ENCODE results near the gene KLHL22. TPM values are rescaled to one million over a fixed set of nuclear protein-coding genes. Genes with fewer than 3 reads are reported as not detected.
A peak's percentile ranks its signal among the peaks of the same experiment; 100 is the strongest.

Gene KLHL22
- total and polyA plus RNA-seq, 2 donors, result 11.0 to 14.2 TPM

DNA sequence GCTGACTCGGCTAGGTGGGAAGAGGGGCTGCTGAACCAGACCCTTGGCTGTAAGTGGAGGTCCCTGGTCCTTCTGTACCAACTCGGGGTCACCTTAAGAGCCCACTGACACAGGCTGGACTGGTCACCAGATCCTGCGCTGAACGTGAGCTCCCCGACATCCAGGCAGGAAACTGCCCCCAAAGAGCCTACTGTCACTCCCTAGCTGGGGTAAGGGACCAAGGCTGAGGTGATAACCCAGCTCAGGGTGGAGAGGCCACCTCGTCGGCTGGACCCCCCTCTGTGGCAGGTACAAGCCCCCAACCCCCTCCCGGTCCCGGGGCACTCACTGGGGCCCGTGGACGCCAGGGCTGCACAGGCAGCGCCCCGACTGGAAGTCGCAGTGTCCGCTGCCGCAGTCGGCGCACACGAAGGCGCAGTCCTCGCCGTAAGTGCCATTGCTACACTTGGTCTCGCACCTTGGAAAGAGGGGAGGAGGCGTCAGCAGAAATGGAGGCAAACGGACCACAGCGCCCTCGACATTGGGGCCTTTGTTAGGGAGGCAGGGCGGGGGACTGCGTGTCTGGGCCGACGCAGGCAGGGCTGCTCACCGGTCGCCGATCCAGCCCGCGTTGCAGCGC lies 65.4 kb downstream of the KLHL22 start:
- H3K27ac ChIP-seq (ENCODE audit: low read depth in 1 of 2, low read length in 1 of 2), result no peak overlapping the region
- peaks cover 0 to 15% of the 10 kb centered on the region in 2 donors for H3K9me3 ChIP-seq (ENCODE audit: control insufficient read depth in 2 of 2, insufficient read depth in 1 of 2, low read length in 1 of 2)
- 17% methylated on average over 37 of the region's 37 CpGs for WGBS
- H3K27me3 ChIP-seq (ENCODE audit: control insufficient read depth in 2 of 2, insufficient read depth in 1 of 2, low read length in 1 of 2), result peaks cover 84 to 98% of the 10 kb centered on the region in 2 donors
- H3K36me3 ChIP-seq (ENCODE audit: control insufficient read depth in 2 of 2, insufficient read depth in 2 of 2, low read length in 1 of 2), result no peaks in the 10 kb centered on the region
- no peak overlapping the region for H3K4me3 ChIP-seq (ENCODE audit: low read length in 2 of 2)
- DNase-seq (ENCODE audit: low read depth in 6 of 9, low spot score in 9 of 9), result no peak
- peaks cover 14 to 26% of the 10 kb centered on the region in 2 donors for H3K4me1 ChIP-seq (ENCODE audit: control insufficient read depth in 2 of 2, insufficient read depth in 2 of 2, low read length in 2 of 2)

DNA sequence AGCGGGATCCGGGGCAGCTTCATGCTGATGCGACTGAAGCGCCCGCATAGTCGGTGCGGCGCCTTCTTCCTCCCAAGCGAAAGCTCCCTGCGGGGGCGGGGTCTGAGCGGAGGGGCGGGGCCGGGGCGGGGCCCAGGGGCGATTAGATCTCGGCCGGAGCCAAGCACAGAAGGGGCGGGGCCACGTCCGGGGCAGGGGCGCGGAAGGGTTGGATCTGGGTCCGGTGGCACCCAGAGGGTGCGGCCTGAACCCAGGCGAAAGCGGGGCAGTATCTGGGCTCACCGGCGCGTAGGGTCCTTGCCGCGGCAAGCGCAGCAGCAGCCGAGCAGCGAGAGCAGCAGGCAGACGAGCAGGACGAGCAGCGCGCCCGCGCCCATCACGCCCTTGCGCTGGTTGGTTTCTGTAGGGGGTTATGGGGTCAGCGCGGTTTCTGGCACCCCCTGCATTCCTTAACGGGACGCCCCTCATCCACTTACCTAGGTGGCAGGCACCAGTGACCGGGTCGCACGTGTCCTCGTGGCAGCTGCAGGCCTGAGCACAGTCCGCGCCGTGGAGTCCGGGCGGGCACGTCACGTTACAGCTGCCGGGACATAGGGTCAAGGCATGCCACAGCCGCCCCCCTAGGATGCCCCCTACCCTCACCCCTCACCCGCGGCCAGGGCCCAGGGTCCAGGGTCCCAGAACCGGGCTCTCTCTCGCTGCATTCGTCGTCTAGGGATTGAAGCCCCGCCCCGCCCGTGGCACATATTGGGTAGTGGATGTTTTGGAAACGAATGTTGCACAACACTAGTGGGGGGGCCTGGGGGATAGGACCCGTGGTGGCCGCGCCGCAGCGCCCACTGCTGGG lies 66.1 kb downstream of the KLHL22 start:
- H3K4me3 ChIP-seq (ENCODE audit: low read length in 2 of 2), result peak overlapping the region; percentile 30 to 52
- peak in 7 of 9 donors; percentile 36 to 88 (median 72) for DNase-seq (ENCODE audit: low read depth in 6 of 9, low spot score in 9 of 9)
- peaks cover 0 to 22% of the 10 kb centered on the region in 2 donors for H3K9me3 ChIP-seq (ENCODE audit: control insufficient read depth in 2 of 2, insufficient read depth in 1 of 2, low read length in 1 of 2)
- peaks cover 14 to 32% of the 10 kb centered on the region in 2 donors for H3K4me1 ChIP-seq (ENCODE audit: control insufficient read depth in 2 of 2, insufficient read depth in 2 of 2, low read length in 2 of 2)
- 11% methylated on average over 75 of the region's 75 CpGs for WGBS
- H3K27me3 ChIP-seq (ENCODE audit: control insufficient read depth in 2 of 2, insufficient read depth in 1 of 2, low read length in 1 of 2), result peaks cover 86 to 98% of the 10 kb centered on the region in 2 donors
- H3K36me3 ChIP-seq (ENCODE audit: control insufficient read depth in 2 of 2, insufficient read depth in 2 of 2, low read length in 1 of 2), result no peaks in the 10 kb centered on the region
- no peak overlapping the region for H3K27ac ChIP-seq (ENCODE audit: low read depth in 1 of 2, low read length in 1 of 2)

DNA sequence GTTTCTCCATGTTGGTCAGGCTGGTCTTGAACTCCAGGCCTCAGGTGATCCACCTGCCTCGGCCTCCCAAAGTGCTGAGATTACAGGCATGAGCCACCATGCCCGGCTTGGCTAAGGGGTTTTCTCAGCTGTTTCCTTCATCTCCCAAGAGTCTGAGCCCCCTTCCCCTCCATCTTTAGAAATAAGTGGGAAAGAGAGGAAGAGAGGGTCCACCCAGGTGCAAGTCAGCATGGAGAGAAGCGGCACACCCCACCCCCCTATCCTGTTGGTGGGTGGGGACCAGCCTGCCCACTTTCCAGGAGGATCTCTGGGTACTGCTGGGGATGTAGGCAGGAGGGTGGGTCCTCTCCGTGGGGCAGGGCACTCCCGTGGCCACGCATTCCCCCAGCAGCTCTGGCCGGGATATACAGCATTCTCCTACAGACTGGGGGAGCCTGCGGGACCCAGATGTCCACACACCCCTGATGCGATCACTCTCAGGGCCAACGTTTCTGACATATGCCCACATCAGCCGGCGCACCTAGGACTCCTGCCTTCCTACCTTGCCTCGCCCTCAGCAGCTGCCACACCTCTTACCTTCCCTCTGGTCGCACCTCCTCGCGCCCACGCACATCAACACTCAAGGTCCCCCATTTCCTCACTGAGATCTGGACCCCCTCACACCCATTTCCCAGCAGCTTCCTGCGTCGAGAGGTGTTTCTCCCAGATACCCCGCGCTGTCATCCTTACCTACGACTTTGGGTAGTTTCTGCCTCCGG lies 66.9 kb downstream of the KLHL22 start:
- WGBS, result 56% methylated on average over 23 of the region's 23 CpGs
- DNase-seq (ENCODE audit: low read depth in 6 of 9, low spot score in 9 of 9), result no peak

DNA sequence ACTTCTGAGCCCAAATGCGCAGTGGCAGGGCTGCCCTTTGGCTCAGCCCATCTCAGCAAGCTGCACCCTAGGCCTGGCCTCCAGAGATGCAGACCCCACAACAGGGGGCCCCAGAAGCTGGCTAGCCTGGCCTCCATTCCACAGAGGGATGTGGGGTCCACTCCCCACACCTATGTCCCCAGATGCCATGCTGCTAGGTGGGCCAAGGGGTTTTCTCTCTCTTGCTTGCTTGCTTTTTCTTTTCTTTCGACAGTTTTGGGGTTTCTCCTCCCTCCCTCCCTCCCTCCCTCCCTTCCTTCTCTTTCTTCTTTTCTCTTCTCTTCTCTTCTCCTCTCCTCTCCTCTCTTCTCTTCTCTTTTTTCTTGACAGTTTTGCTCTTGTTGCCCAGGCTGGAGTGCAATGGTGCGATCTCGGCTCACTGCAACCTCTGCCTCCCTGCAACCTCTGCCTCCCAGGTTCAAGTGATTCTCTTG lies 67.6 kb downstream of the KLHL22 start:
- Histone ChIP-seq H3K36me3 (ENCODE audit: control insufficient read depth in 2 of 2, insufficient read depth in 2 of 2, low read length in 1 of 2) (no peaks in the 10 kb centered on the region), H3K4me1 (ENCODE audit: control insufficient read depth in 2 of 2, insufficient read depth in 2 of 2, low read length in 2 of 2) (peaks cover 14 to 47% of the 10 kb centered on the region in 2 donors), H3K9me3 (ENCODE audit: control insufficient read depth in 2 of 2, insufficient read depth in 1 of 2, low read length in 1 of 2) (peaks cover 0 to 23% of the 10 kb centered on the region in 2 donors), H3K27ac (ENCODE audit: low read depth in 1 of 2, low read length in 1 of 2) (no peak overlapping the region), H3K4me3 (ENCODE audit: low read length in 2 of 2) (no peak overlapping the region), H3K27me3 (ENCODE audit: control insufficient read depth in 2 of 2, insufficient read depth in 1 of 2, low read length in 1 of 2) (peaks cover 80 to 98% of the 10 kb centered on the region in 2 donors)
- DNase-seq (ENCODE audit: low read depth in 6 of 9, low spot score in 9 of 9), result no peak
- WGBS, result 98% methylated on average over 4 of the region's 4 CpGs

More for the DNA sequence above, 66.9 kb downstream of the KLHL22 start:
- peak overlapping the region in 1 of 2 donors; percentile 52 for H3K4me3 ChIP-seq (ENCODE audit: low read length in 2 of 2)
- H3K4me1 ChIP-seq (ENCODE audit: control insufficient read depth in 2 of 2, insufficient read depth in 2 of 2, low read length in 2 of 2), result peaks cover 14 to 40% of the 10 kb centered on the region in 2 donors
- H3K9me3 ChIP-seq (ENCODE audit: control insufficient read depth in 2 of 2, insufficient read depth in 1 of 2, low read length in 1 of 2), result peaks cover 0 to 23% of the 10 kb centered on the region in 2 donors
- H3K27ac ChIP-seq (ENCODE audit: low read depth in 1 of 2, low read length in 1 of 2), result no peak overlapping the region
- peaks cover 87 to 98% of the 10 kb centered on the region in 2 donors for H3K27me3 ChIP-seq (ENCODE audit: control insufficient read depth in 2 of 2, insufficient read depth in 1 of 2, low read length in 1 of 2)
- H3K36me3 ChIP-seq (ENCODE audit: control insufficient read depth in 2 of 2, insufficient read depth in 2 of 2, low read length in 1 of 2), result no peaks in the 10 kb centered on the region

DNA sequence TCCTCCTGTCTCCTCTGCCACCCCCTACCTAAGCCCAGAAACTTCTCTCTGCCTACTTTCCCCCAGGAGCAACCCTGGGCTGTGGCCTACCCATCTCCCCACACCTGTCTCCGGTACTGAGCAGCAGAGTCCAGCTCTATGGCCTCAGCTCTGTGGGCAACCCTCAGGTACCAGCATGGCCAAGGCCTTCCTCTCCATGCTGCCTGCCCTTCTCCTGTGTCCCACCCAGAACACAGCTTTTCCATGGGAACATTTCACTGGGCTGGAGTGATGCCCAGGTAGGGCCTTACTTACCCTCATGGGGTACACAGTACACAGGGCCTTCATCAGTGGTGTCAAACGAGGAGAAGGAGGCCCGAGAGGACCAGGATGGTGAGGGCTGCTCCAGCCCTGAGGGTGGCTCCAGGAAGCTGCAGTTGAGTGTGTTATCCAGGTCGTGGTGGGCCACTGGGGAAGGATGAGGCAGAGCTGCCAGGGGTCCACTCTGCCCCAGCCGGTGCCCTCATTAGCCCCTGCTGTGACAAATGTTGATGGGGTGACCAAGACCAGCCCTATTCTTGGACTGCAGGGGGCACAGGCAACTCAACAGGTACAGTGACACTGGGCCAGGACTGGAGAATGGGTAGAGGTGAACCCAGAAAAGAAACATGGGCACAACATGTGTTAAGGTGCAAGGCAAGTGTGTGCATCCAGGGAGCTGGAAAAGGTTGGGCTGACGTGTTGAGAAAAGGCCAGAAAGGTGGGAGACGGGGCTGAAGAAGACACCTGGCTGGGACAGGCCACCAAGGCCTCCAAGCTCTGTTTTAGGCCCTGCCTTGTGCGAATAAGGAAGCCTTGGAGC lies 68.3 kb downstream of the KLHL22 start:
- Histone ChIP-seq H3K9me3 (ENCODE audit: control insufficient read depth in 2 of 2, insufficient read depth in 1 of 2, low read length in 1 of 2) (peaks cover 0 to 23% of the 10 kb centered on the region in 2 donors), H3K27ac (ENCODE audit: low read depth in 1 of 2, low read length in 1 of 2) (no peak overlapping the region), H3K27me3 (ENCODE audit: control insufficient read depth in 2 of 2, insufficient read depth in 1 of 2, low read length in 1 of 2) (peaks cover 77 to 96% of the 10 kb centered on the region in 2 donors), H3K4me1 (ENCODE audit: control insufficient read depth in 2 of 2, insufficient read depth in 2 of 2, low read length in 2 of 2) (peaks cover 21 to 53% of the 10 kb centered on the region in 2 donors), H3K4me3 (ENCODE audit: low read length in 2 of 2) (no peak overlapping the region), H3K36me3 (ENCODE audit: control insufficient read depth in 2 of 2, insufficient read depth in 2 of 2, low read length in 1 of 2) (no peaks in the 10 kb centered on the region)
- DNase-seq (ENCODE audit: low read depth in 6 of 9, low spot score in 9 of 9), result no peak
- 97% methylated on average over 8 of the region's 8 CpGs for WGBS

DNA sequence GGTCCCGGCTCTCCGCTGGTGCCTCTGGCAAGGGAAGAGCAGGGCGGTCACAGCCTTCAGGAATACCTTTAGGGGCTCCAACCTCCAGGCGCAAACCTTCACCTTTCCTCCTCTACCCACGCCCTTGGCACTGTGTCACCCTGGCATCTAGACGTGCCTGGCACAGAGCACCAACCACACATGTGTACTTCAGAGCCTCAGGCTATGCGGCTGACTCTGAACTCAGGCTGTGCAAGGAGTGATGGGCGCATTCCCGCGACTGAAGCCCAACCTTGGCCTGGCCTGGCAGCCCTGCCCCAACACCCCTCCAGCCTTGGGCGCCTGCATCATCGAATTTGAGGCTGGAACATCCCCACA lies 69.4 kb downstream of the KLHL22 start:
- H3K4me1 ChIP-seq (ENCODE audit: control insufficient read depth in 2 of 2, insufficient read depth in 2 of 2, low read length in 2 of 2), result peaks cover 21 to 56% of the 10 kb centered on the region in 2 donors
- H3K27ac ChIP-seq (ENCODE audit: low read depth in 1 of 2, low read length in 1 of 2), result no peak overlapping the region
- H3K36me3 ChIP-seq (ENCODE audit: control insufficient read depth in 2 of 2, insufficient read depth in 2 of 2, low read length in 1 of 2), result no peaks in the 10 kb centered on the region
- no peak for DNase-seq (ENCODE audit: low read depth in 6 of 9, low spot score in 9 of 9)
- peaks cover 0 to 23% of the 10 kb centered on the region in 2 donors for H3K9me3 ChIP-seq (ENCODE audit: control insufficient read depth in 2 of 2, insufficient read depth in 1 of 2, low read length in 1 of 2)
- no peak overlapping the region for H3K4me3 ChIP-seq (ENCODE audit: low read length in 2 of 2)
- H3K27me3 ChIP-seq (ENCODE audit: control insufficient read depth in 2 of 2, insufficient read depth in 1 of 2, low read length in 1 of 2), result peaks cover 66 to 85% of the 10 kb centered on the region in 2 donors
- 89% methylated on average over 12 of the region's 12 CpGs for WGBS

DNA sequence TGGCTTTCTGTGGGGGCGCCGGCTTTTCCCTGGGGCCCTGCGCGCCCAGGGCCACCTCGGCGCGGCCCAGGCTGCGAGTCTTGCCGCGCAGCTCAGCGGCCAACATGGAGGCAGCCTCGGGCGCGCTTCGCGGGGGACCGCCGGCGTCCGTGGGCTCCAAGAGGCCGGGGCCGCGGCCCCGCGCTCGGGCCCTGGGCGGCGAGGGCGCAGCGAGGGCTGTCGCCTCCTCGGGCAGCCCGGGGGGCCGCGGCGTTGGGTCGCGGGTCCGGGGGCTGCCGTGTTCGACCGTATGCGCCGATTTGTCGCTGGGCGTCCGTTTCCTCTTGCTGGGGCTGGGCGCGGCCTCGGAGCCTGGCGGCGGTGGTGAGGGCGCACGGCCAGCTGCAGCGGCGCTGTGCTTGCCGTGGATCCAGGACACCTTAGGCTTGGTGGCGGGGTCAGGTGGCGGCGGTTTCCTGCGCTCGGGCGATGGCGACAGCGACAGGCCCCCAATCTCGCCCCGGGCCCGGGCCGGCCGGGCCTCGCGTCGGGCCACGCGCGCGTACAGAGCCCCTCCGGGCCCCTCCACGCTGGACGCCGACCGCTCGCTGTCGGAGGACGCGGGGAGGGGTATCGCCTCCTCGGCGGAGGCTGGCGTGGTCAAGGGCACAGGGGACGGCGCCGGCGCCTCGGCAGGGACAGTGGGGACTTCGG lies 69.9 kb downstream of the KLHL22 start:
- 14% methylated on average over 96 of the region's 96 CpGs for WGBS
- Histone ChIP-seq H3K9me3 (ENCODE audit: control insufficient read depth in 2 of 2, insufficient read depth in 1 of 2, low read length in 1 of 2) (peaks cover 0 to 21% of the 10 kb centered on the region in 2 donors), H3K4me1 (ENCODE audit: control insufficient read depth in 2 of 2, insufficient read depth in 2 of 2, low read length in 2 of 2) (peaks cover 16 to 53% of the 10 kb centered on the region in 2 donors), H3K36me3 (ENCODE audit: control insufficient read depth in 2 of 2, insufficient read depth in 2 of 2, low read length in 1 of 2) (no peaks in the 10 kb centered on the region), H3K27ac (ENCODE audit: low read depth in 1 of 2, low read length in 1 of 2) (no peak overlapping the region), H3K27me3 (ENCODE audit: control insufficient read depth in 2 of 2, insufficient read depth in 1 of 2, low read length in 1 of 2) (peaks cover 61 to 80% of the 10 kb centered on the region in 2 donors), H3K4me3 (ENCODE audit: low read length in 2 of 2) (peak overlapping the region in 1 of 2 donors; percentile 23)
- DNase-seq (ENCODE audit: low read depth in 6 of 9, low spot score in 9 of 9), result no peak

Measured in thymus (tissue), 11 donors.